HepG2 (cell line): ENCODE results near the gene RABEP1. TPM values are rescaled to one million over a fixed set of nuclear protein-coding genes. Genes with fewer than 3 reads are reported as not detected.

Experiments used
- FOXP1 ChIP-seq, 2 experiments: fragments of 450-650 bp in 1 of 2; IDR thresholded peaks; 2 replicates each; pipeline ENCODE4 v1.6.1; 2017 to 2018; ENCODE audit warnings: antibody characterized with exemption in 1 of 2
- GABPB1 ChIP-seq: IDR thresholded peaks from 2 replicates; pipeline ENCODE4 v1.6.1; 2016; ENCODE audit warnings: mild to moderate bottlenecking, missing genetic modification reagents, moderate library complexity, missing compliant biosample characterization
- HOXD1 ChIP-seq: sonication (generic); formaldehyde crosslinking; IDR thresholded peaks from 2 replicates; pipeline ENCODE4 v1.5.0; 2020; ENCODE audit warnings: missing genetic modification reagents
- KLF12 ChIP-seq: sonication (generic); formaldehyde crosslinking; IDR thresholded peaks from 2 replicates; pipeline ENCODE4 v1.4.0; 2020; ENCODE audit warnings: missing genetic modification reagents, borderline replicate concordance
- PRDM10 ChIP-seq: sonication (generic); formaldehyde crosslinking; IDR thresholded peaks from 2 replicates; pipeline ENCODE4 v1.4.0; 2020; ENCODE audit warnings: low read depth, missing genetic modification reagents
- RBFOX2 ChIP-seq: fragments of 200-400 bp; formaldehyde crosslinking; IDR thresholded peaks from 2 replicates; pipeline ENCODE4 v1.6.1; 2017; ENCODE audit warnings: low read depth, mild to moderate bottlenecking, low read length
- SMYD3 ChIP-seq: sonication (generic); formaldehyde crosslinking; IDR thresholded peaks from 2 replicates; pipeline ENCODE4 v1.8.1; 2023; ENCODE audit warnings: mild to moderate bottlenecking, missing genetic modification reagents
- TFDP1 ChIP-seq: IDR thresholded peaks from 2 replicates; pipeline ENCODE4 v1.6.1; 2016; ENCODE audit warnings: missing compliant biosample characterization, missing genetic modification reagents, borderline replicate concordance
- THAP9 ChIP-seq: sonication (generic); formaldehyde crosslinking; IDR thresholded peaks from 2 replicates; pipeline ENCODE4; 2020; ENCODE audit warnings: missing genetic modification reagents, mild to moderate bottlenecking, borderline replicate concordance
- ZFP36 ChIP-seq: fragments of 150-350 bp; IDR thresholded peaks from 2 replicates; pipeline ENCODE4 v1.6.1; 2018; ENCODE audit warnings: borderline replicate concordance, low read length, low read depth; ENCODE audit not compliant: partially characterized antibody
- ZFP62 ChIP-seq: sonication (generic); formaldehyde crosslinking; IDR thresholded peaks from 2 replicates; pipeline ENCODE4 v1.4.0; 2020; ENCODE audit warnings: missing genetic modification reagents
- ZNF331 ChIP-seq: sonication (generic); formaldehyde crosslinking; IDR thresholded peaks from 2 replicates; pipeline ENCODE4 v1.4.0; 2020; ENCODE audit warnings: missing genetic modification reagents
- ZNF512 ChIP-seq: sonication (generic); formaldehyde crosslinking; IDR thresholded peaks from 2 replicates; pipeline ENCODE4 v1.4.0; 2020; ENCODE audit warnings: mild to moderate bottlenecking, missing genetic modification reagents
- ZNF576 ChIP-seq: sonication (generic); formaldehyde crosslinking; IDR thresholded peaks from 2 replicates; pipeline ENCODE4 v1.4.0; 2020; ENCODE audit warnings: mild to moderate bottlenecking, missing genetic modification reagents
- ZNF749 ChIP-seq: sonication (generic); formaldehyde crosslinking; IDR thresholded peaks from 2 replicates; pipeline ENCODE4 v1.8.0; 2022; ENCODE audit warnings: mild to moderate bottlenecking, missing genetic modification reagents, moderate library complexity, borderline replicate concordance
- ZNF75D ChIP-seq: sonication (generic); formaldehyde crosslinking; IDR thresholded peaks from 2 replicates; pipeline ENCODE4 v1.8.1; 2023; ENCODE audit warnings: missing genetic modification reagents, mild to moderate bottlenecking, borderline replicate concordance
- polyA plus RNA-seq, 8 experiments: library from polyadenylated mRNA; depleted of rRNA in 3 of 8; stranded (reverse) in 7 of 8; unstranded in 1 of 8; fragments of >200 nt; fragmentation: Illumina TruSeq in 4 of 8; extraction: Trizol in 4 of 8; gene quantifications; 2 replicates each; pipeline versions ENCODE4 v1.2.1 to v1.2.3, GENCODE V29; 2011 to 2016; ENCODE audit warnings: low read depth in 4 of 8, missing spikeins in 1 of 8, mixed read lengths in 1 of 8; ENCODE audit not compliant: insufficient read depth in 1 of 8
- total RNA-seq, 5 experiments: library from RNA; depleted of rRNA; stranded (reverse); fragments of >200 nt; fragmentation: Illumina TruSeq; extraction: Trizol; gene quantifications; 2 replicates each; pipeline ENCODE4 v1.2.3, GENCODE V29; 2016; ENCODE audit warnings: low read depth in 1 of 5

The RABEP1 gene
- total and polyA plus RNA-seq, 2 of the 13 experiments (the other 11 are each of a cell fraction or from before 2014, with no cell fraction given), result 13.7 to 41.5 TPM

GRCh38 chr17:5281814-5282641 lies at the start of gene RABEP1 (continued):
- TF ChIP-seq GABPB1 (CRISPR knock-in tag) (peak; percentile 74; the same call in 1 of the 2 replicates), THAP9 (CRISPR knock-in tag) (no peak), ZNF512 (CRISPR knock-in tag) (no peak), ZFP36 (no peak), PRDM10 (CRISPR knock-in tag) (no peak), RBFOX2 (peak; percentile 89), ZNF576 (CRISPR knock-in tag) (no peak), FOXP1 (IDR thresholded peaks at IDR 0.05) (no peak), FOXP1 (CRISPR knock-in tag; IDR thresholded peaks at IDR 0.05) (no peak), ZNF75D (CRISPR knock-in tag) (no peak), ZNF331 (CRISPR knock-in tag) (peak; percentile 54; the same call in 1 of the 2 replicates), TFDP1 (CRISPR knock-in tag) (peak; percentile 44; the same call in 1 of the 2 replicates), ZNF749 (CRISPR knock-in tag) (no peak), SMYD3 (no peak), ZFP62 (CRISPR knock-in tag) (no peak), HOXD1 (CRISPR knock-in tag) (no peak), KLF12 (CRISPR knock-in tag) (no peak)
